CD4-positive, alpha-beta T cell treated with Interleukin-15 for 4 hours (primary cell): ENCODE results near the gene MLH3.
"Not testable (repeated sequence)": the region's sequence is repeated elsewhere in the genome, so short reads cannot be mapped to it uniquely, and the experiment has no call there.

Source experiments
- DNase-seq: peaks from one replicate; pipeline ENCODE4 v3.0.0-alpha.2; 2020; ENCODE audit warnings: low spot score

The MLH3 gene

DNA sequence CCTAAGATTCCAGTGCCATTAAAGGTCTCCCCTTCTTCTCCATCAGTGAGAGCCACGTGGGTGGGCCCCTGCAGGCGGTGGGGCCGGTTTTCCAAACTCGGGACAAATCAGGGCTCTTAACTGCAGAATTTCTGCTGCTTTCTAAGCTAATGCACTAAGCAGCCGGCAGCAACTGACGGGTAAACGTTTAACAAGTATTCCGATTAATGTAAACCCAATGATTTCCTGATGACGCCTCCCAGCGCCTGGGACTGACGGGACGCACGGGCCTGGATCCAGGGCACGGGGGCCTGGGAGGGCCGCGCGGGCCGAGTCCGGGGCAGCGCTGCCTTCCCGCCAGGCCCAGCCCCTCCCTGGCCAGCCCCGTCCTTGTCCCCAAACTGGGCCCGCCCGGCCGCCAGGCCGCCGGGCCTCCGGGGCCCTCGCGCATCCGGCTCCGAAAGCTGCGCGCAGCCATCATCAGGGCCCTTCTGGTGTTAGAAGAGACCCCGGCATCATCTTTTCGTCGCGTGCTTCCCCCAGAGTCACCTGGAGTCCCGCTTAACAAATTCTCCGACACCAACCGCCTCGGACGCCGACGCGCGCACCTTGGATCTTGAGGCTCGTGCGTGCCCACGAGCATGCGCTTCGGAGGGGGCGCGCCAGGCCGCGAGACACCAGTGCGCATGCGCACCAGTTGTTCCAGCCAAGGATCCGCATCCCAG is at the start of gene MLH3:
Gene MLH3, minus strand, starts transcription at position 616 of the 704 bp plus-strand sequence. CDS start 1,812 bp downstream, outside the sequence.
- peak; percentile 74 for DNase-seq

DNA sequence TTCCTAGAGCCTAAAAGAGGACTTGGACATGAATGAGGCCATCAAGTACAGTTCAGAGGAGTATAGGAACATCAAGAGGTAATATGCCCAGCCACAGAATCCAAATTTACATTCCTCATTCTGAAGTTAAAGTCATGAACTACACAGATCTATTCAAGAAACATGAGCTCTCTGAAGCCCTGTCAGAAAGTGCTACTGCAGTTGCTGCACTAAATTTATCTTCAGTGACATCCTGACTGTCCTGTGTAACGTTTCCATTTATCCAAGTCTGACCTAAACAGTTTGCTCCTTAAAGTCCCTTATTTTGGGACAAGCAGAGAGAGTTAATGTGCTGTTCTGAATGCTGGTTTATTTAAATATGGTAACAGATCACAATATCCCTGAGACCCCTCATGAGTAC is 47.4 kb upstream of the MLH3 start:
- DNase-seq, result no peak

DNA sequence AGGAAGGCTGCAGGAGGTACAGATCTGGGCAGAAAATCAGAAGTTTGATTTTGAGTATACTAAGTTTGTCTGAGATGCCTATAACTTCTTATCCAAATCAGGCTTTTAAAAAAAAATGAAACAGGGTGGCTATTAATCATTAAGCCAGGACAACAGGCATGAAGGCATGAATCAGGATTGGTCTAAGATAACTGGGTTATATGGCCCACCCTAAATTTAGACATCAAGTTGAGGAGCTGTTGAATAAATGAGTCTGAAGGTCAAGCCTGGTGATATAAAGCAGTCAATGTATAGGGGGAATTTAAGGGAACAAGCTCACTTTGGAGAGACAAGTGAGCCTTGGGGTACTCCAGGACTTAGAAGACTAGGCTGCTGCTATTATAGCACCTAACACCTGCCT is 46.9 kb upstream of the MLH3 start:
- DNase-seq, result no peak

DNA sequence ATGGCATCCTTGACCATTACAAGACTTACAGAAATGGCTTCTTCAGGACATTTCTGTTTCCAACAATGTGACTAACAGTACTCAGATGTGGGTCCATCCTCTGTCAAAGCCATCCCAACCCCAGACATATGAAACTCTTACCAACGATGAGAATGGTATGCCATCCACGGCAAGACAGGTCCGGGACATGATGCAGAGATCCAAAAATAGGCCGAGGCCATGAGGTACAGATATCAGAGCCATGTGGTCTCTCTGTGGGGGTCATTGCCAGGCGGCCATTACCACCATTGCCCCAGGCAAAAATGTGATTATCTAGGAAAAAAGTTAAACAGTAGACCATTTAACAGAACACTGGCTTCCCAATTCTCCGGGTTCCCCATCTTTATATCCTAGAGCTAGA is 45.7 kb upstream of the MLH3 start:
- no peak for DNase-seq

DNA sequence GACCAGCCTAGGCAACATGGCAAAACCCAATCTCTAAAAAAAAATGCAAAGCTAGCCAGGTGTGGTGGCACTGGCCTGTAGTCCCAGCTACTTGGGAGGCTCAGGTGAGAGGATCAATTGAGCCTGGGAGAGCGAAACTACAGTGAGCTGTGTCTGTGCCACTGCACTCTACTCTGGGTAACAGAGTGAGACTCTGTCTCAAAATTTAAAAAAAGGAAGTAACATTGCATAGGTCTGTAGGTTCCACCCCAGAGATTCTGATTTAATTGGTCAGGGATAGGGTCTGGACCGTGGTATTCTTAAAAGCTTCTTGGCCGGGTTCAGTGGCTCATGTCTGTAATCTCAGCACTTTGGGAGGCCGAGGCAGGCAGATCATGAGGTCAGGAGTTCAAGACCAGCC is 44.4 kb upstream of the MLH3 start:
- no peak for DNase-seq

DNA sequence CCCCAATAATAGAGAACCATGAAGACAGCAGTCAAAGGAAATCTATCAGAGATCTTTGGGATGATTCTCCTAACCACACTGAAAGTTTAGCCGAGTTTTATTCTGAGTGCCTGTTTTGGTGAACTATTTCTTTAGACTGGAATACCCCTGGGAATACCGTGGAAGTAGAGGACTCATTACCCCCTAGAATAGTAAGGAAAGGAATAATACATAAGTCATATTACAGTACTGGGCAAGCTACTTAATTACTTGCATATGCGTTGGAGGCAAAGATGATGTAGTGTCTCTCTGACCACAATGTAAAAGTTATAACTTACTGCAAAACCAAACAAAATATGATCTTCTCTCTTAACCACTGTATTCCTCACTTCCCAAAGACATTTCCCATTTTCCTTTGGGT is 43.6 kb upstream of the MLH3 start:
- DNase-seq, result no peak

DNA sequence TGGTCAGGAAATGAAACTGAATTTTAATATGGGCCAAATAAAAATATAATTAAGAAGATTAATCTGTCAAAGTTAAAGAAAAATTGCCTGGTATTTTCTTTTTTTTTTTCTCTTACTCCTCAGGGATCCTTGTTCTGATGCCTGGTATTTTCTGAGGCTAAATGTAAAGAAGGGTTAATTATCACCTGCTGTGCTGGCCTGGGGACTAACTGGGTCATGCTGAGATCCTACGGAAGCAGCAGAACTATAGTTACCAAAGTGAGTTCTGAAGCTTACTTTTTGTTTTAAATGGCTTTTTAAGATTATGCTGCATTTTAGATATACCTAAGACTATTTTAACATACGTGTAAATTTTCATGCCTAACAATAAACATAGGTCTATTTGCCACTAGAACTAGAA is 41.4 kb upstream of the MLH3 start:
- no peak for DNase-seq

DNA sequence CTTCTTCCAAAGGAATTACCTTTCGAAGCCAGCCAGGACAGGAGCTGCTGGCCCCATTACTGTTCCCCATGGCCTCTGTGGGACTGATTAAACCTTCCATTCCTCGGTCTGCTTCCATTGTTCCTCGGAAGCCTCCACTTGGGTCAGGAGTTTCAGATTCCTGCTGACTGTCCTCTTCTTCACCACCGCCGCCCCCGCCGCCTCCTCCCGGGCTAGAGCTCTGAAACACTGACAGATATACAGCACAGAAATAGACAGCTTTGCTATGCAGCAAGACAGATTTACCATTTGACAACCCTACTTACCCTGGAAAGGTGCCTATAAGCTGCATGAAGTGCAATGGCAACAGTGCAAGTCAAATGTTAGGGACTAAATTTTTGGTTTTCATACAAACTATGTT is 40.0 kb upstream of the MLH3 start:
- DNase-seq, result no peak

DNA sequence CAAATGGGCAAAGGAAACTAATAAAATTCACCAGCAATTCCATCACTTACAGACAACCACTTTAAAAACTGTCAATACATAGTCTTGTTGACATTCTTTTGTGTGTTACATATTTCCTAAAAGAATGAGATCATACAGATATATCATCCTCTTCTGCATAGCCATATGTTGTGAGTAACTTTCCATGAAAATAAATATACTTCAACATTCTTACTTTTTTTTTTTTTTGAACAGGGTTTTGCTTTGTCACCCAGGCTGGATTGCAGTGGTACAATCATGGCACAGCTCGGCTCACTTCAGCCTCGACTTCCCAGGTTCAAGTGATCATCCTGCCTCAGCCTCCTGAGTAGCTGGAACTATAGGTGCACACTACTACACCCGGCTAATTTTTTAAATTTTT is 39.1 kb upstream of the MLH3 start:
- DNase-seq, result no peak

DNA sequence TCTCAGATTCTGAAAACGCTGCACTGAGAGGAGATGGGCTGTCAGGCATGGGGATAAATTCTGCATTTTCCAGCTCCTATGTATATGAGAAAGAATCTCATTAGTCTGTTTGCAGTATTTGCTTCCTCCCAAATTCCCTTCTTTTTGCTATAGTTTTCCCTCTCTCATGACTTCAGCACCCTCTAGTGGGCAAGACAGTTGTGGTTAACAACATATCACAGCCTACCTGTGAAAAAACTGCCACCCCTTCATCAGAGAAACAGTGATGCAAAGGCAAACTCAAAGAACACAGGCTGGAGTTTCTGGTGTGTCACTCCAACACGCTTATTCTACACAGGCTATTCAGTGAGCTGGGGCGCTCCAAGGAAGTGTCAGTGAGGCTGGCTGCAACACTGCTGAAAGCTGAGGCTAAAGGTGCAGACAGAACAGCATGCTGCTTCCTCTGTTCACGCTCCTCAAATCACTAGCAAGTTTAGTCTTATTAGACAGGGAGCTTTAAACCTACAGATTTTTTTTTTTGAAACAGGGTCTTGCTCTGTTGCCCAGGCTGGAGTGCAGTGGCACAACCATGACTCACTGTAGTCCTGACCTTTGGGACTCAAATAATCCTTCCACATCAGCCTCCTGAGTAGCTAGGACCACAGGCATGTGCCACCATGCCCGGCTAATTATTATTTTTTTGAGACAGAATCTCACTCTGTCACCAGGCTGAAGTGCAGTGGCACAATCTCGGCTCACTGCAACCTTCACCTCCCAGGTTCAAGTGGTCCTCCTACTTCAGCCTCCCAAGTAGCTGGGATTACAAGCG is 37.5 kb upstream of the MLH3 start:
- peak; percentile 59 for DNase-seq

DNA sequence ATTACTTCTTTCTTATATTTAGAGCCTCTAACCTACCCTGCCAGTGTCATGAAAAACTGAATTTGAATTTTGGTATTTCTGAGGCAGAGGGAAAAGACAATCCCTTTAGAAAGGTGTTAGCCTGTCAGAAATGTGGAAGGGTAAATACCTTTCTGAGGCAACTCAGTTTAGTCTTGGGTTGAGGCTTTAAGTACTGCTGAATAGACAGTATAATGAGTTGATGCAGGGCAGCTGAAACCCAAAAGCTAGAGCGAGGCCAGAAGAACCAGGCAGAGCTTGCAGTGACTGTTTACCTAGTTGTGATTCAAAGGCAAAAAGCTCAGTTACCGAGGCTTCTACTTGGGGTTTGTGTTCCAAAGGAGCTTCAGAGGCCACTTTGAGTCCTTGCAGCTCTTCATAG is 36.9 kb upstream of the MLH3 start:
- no peak for DNase-seq

DNA sequence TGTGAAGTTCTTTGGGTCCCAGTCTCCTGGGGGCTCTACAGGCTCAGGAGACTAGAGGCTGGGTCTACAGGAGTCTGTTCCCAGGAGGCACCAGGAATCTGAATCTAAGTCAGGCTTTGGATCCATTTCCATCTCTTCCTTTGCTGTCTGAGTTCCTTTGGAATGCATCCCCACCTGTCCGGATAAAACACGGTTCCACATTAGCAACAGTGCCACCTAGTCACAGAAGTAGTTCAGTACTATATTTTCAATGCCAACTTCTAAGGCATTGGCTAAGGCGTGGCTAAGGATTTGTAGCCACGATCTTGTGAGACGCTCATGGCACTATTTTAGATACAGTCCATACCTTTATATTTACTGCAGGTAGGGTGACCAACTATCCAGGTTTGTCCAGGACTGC is 33.2 kb upstream of the MLH3 start:
- DNase-seq, result no peak

DNA sequence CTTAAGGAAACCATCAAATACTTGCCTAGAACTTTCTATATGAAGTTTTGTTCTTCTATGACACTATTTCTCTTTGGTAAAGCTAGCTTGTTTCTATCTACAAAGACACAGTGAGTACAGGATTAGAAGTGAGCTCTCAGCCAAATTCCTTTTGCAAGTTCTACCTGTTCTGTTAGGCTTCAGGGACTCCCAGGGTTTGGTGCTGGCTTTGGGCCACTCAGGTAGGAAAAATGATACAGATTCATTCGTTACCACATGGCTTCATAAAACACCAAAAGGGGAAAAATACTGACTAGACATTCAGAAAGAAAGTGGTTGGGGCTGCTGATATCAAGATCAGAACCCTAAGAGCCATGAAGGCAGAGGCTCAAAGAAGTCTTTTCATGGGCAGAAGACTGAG is 32.0 kb upstream of the MLH3 start:
- no peak for DNase-seq

DNA sequence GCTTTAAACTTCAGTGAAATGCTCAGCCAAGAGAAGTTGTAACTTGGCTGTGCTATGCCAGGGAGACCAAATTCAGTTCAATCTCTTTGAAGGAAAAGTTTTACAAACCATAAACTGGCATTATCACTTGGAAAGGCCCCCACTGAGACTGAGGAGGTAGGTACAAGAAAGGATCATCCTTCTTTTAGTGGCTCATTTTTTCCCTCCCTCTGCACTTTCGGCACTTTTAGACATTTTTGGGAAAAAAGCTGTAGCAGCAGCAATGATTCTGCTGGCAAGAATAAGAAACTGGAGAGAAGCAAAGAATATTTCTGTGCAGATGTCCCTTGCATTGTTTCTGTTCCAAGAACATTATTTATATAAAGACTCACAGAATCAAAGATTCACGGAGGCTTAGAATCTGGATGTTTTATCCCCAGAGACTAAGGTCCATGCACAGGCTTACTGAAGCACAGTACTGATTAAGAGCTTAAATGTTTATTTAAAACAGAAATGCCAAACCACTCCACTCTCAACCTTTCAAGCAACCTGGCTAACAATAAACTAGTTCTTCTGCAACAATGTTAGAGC is 30.5 kb upstream of the MLH3 start:
- DNase-seq, result no peak

DNA sequence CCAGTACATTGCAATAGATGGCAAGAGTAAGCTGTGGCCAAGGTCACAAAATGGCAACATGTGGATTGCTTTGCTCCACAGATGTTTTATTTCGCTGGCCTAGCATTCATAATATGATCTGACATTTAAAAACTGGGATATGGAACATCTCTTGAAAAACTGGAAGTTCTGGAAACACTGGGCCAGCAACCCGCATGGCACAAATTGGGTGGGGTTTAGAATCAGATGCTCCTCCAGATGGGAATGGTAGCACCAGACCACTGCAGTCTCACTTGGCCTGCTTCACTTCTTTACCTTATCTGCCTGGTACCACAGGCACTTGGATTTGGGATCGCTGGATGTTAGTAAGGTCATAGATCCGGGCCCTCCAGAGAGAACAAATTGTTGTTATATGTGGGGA is 28.3 kb upstream of the MLH3 start:
- DNase-seq, result no peak

DNA sequence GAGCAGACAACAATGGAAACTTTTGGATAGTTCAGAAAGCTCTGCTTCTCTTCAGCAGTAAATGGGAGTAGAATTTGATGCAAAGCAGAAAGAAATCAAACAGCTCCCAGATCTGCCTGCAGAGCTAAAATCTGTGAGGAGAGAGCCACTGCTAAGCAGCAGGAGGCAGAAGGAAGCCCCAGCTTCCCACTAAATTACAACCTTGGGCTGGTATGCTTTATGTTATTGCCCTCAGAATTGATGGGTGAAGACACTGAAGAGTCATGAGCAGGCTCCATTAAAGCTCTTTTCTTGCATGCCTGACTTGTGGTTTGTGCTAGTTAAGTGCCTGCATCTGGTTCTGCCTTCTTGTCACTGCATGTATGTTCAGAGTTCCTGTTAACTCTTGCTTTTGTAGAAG is 26.5 kb upstream of the MLH3 start:
- no peak for DNase-seq

DNA sequence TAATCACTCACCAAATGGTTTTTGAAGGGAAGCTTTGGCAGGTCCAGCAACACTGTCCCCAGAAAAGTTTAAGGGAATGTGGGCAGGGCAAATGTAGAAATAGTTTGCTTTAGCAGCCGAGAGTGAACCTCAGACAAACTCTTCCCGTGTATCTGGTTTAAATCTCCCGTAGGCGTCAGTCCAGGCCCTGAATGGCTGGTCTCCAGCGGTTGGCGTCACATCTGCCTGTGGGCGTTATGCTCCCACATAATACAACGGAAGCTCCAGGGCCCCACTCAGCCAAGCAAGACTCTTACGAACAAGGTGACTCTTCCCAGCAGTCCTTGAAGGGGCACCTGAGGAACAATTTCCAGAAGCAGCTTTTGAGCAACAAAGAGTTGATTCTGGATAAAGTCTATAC is 19.1 kb upstream of the MLH3 start:
- DNase-seq, result no peak

DNA sequence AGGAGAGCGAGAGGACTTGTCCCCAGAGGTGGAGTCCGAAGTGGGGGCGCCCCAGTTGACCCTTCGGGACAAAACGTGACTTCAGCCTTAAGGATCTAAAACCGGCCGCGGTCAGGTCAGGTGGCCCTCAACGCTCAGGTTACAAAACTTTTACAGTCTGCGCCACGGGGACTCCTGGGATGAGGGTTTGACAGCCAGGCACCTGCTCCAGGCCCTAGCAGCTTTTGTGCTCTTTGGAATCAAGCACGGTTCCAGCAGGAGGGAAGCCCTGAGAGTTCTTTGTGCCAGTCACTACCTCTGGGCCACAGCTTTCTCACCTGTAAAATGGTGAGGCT is 18.5 kb upstream of the MLH3 start:
- DNase-seq, result no peak

DNA sequence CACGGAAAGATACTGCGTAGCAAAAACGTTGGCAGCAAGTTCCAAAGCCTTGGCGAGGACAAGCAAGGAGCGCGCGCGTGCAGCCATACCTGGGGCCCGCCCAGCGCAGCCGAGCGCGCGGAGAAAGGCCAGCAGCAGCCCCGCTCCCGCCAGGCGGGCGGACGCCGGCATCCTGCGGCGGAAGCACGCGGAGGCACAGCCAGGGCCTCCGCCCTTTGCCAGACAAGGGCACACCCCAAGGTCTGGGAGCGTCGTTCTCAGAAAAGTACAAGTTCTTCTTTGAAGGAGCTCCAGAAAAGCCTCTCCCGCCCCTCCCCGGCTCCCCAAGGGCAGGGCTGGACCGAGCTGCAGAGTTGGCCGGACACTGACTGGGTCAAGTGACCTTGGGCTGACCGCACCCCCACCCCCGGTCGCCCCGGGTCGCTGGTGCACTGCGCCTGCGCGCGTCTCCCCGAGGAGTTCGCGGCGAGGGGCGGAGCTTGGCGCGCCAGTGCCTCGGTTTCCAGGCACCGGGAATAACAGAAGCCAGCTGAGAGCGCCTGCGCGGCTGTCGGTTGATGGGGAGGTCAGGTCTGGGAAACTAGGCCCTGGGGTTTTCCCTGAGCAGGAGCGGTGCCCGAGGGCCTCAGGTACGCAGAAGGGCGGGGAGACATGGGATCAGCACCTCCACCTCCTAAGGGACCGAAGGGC is 18.0 kb upstream of the MLH3 start, which contains the start of gene ZC2HC1C:
Gene ZC2HC1C, plus strand, starts transcription at position 521 of the 690 bp plus-strand sequence. CDS start 933 bp downstream, outside the sequence.
- DNase-seq, result peak; percentile 59

DNA sequence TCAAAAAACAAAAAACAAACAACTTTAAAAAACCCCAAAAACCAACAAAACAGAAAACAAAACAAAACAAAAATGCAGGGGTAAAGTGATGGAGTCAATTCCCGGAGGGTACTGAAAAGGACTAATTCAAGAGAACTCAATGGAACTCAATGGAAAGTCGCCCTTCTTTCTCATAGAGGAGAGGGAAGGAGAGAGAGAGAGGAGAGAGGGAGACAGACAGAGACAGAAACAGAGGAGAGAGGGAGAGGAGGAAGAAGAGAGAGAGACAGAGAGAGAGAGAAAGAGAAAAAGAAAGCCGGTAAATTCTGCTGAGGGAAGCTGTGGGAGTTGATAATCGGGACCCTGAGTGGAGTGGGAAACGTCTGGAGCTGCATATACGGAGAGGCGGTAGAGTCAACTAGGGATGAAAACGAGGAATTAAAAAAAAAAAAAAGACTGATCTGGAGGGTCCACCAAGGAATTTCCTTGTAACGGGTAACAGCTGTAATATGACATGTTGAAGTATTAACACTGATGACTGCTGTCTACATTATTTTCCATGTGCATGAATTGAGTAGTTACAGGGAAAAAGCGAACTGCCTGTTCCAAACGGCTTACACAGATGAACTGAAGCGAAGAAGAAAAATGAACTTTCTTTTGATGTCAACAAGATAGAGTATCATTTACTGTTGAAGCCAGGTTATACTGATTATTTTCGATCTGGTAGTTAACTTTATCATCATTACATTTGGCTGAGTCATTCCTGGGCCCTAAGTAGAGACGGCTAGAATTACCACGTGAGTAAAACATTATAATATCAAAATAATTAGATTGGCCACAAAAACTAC is 17.2 kb upstream of the MLH3 start:
- no peak for DNase-seq

DNA sequence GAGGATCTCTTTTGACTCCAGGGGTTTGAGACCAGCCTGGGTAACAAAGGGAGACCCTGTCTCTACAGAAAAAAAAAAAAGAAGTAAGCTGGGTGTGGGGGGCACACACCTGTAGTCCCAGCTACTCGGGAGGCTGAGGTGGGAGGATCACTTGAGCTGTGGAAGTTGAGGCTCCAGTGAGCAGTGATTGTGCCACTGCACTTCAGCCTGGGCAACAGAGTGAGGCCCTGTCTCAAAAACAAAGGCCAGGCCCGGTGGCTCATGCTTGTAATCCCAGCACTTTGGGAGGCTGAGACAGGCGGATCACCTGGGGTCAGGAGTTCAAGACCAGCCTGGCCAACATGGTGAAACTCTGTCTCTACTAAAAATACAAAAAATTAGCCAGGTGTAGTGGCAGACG is 16.5 kb upstream of the MLH3 start:
- DNase-seq, result not testable (repeated sequence)

DNA sequence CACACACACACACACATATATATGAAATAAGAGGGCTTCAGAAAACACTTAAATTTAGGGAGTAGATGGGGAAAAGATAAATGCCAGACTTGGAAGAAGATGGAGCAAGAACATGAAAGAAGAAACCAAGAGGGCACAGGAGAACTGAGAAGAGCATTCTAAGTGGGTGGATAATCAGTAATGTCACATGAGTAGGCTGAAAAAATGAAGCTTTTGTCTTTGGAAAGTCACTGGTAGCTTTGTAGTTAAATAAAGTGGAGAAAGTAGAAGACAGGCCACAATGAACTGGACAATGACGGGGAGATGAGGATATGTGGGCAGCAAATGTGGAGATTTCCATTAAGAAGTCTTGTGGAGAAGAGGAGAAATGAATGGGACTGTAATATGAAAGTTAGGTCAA is 15.9 kb upstream of the MLH3 start:
- DNase-seq, result no peak
